ENCODE results near the gene DDX28. TPM values are rescaled to one million over a fixed set of nuclear protein-coding genes. Genes with fewer than 3 reads are reported as not detected.

Gene DDX28
- total RNA-seq, 2 experiments from 2014 or later, result 9.4 to 9.7 TPM

DNA sequence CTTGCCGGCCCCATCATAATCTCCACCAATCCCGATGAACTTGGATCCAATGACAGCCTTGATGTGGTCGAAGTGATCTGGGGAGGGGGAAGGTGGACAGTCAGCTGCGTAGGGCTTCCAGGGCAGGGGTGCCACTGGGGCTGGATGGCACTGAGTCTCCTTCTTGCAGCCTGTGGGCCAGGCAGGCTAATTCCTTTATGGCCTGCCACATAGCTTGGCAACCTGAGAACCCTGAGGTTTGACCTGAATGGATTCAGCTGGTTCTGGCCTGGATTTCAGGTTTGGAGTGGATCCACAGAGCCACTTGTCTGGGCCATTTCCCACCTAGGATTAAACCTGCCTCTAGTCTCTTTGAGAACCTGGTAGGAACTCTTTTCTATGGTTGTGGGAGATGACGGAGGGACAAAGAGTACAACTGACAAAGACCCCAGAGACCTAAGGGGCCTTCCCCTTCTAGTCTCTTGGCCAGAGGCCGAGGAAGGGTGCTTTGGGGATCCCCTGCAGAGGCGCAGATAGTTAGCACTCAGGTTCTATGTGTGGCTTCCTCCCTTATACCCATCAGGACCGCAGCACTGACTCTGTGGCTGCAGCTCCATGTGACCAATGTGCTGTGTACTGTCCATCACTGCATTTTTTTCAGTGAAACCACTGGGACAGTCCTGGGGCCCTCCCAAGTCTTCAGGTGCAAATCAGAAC, 33.6 kb downstream of the DDX28 start:
- CTCF ChIA-PET, result interaction anchor here (0.5 to 0.8 kb wide), 4 partner anchors 16 to 475 kb away, joined by 3 to 6 read pairs (median 4); no protein-coding TSS in a partner anchor

DNA sequence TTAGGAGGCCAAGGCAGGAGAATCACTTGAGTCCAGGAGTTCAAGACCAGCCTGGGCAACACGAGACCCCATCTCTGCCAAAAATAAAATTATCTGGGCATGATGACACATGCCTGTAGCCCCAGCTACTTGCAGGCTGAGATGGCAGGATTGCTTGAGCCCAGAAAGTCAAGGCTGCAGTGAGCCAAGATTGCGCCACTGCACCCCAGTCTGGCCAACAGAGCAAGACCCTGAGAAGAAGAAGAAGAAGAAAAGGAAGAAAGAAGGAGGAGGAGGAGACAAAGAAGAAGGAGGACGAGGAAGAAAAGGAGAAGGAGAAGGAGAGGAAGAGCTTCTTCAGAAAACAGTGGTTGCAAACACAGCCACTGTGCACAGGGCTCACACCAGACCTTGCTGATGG, 34.4 kb downstream of the DDX28 start:
- H3K4me1 Mint-ChIP-seq (ENCODE audit: low read depth), result peaks cover 26% of the 10 kb centered on the region
- no peaks in the 10 kb centered on the region for H3K27me3 Mint-ChIP-seq (ENCODE audit: low read depth)
- no peak overlapping the region for H3K27ac Mint-ChIP-seq
- H3K4me3 Mint-ChIP-seq, result no peak overlapping the region
- H3K36me3 Mint-ChIP-seq (ENCODE audit: low read depth), result no peaks in the 10 kb centered on the region
- CTCF ChIA-PET, result interaction anchor here (0.6 to 1.3 kb wide), 2 partner anchors 28 to 52 kb away, joined by 3 to 4 read pairs; no protein-coding TSS in a partner anchor
- intact Hi-C loops (cut with micrococcal nuclease), result no loop called here
- H3K9me3 Mint-ChIP-seq, result no peaks in the 10 kb centered on the region
- DNase-seq, result no peak

More for the DNA sequence above, 33.6 kb downstream of the DDX28 start:
- Mint-ChIP-seq H3K9me3 (no peaks in the 10 kb centered on the region), H3K4me1 (ENCODE audit: low read depth) (peaks cover 21% of the 10 kb centered on the region), H3K4me3 (no peak overlapping the region), H3K36me3 (ENCODE audit: low read depth) (no peaks in the 10 kb centered on the region), H3K27me3 (ENCODE audit: low read depth) (no peaks in the 10 kb centered on the region), H3K27ac (no peak overlapping the region)
- intact Hi-C loops (cut with micrococcal nuclease), result no loop called here
- no peak for DNase-seq

DNA sequence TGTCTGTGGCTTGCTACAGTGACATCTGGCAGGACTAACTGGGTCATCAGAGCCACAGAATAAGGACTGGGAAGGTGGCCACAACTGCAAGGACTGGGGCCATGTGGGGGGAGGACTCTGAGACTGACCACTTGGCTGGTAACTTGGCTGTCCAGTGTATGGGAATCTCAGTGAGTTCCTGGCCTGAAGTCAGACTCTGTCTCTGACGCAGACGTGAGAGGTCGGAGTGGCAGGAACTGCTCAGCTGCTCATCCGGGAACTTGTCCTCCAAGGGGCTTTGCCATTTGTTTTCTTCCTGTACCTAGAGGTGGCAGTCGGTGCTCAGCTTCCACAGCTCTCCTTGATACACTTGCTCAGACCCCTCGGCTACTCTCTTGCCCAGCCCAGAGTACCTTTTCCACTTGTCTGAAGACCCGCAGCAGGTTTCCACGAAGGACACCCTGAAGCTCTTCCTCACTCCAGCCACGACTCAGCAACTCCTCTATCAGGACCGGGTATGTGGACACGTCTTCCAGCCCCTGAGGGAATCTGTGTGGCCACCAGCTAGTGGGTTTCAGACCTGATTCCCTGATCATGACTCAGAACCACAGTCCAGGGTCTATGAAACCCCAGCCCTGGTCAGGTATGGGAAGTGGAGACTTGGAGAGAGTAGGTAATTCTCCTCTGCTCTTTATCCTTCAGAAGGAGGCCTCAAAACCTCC, 35.4 kb downstream of the DDX28 start:
- peak overlapping the region; percentile 55 for H3K27ac Mint-ChIP-seq
- intact Hi-C loops (cut with micrococcal nuclease), result no loop called here
- CTCF ChIA-PET, result interaction anchor here (0.7 to 1.4 kb wide), 3 partner anchors 11 to 53 kb away, joined by 3 read pairs; no protein-coding TSS in a partner anchor
- peaks cover 27% of the 10 kb centered on the region for H3K4me1 Mint-ChIP-seq (ENCODE audit: low read depth)
- H3K4me3 Mint-ChIP-seq, result no peak overlapping the region
- H3K27me3 Mint-ChIP-seq (ENCODE audit: low read depth), result no peaks in the 10 kb centered on the region
- DNase-seq, result no peak
- H3K9me3 Mint-ChIP-seq, result no peaks in the 10 kb centered on the region
- no peaks in the 10 kb centered on the region for H3K36me3 Mint-ChIP-seq (ENCODE audit: low read depth)

DNA sequence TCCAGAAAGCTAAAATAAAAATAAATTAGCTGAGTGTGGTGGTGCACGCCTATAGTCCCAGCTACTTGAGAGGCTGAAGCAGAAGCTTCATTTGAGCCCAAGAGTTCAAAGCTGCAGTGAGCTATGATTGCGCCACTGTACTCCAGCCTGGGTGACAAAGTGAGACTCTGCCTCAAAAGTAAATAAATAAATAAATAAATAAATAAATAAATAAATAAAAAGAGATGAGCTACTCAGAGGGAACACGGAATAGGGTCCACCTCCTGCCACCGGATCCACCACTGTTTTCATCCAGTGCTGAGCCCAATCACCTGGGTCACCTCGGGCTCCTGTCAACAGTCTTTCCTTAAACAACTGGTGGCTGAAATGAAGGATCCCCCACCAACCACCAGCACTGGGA, 36.1 kb downstream of the DDX28 start:
- no peak overlapping the region for H3K4me3 Mint-ChIP-seq
- H3K9me3 Mint-ChIP-seq, result no peaks in the 10 kb centered on the region
- DNase-seq, result no peak
- CTCF ChIA-PET, result interaction anchor here (0.5 to 1.4 kb wide), 4 partner anchors 11 to 59 kb away, joined by 3 to 5 read pairs (median 3); no protein-coding TSS in a partner anchor
- no peaks in the 10 kb centered on the region for H3K36me3 Mint-ChIP-seq (ENCODE audit: low read depth)
- intact Hi-C loops (cut with micrococcal nuclease), result no loop called here
- H3K27me3 Mint-ChIP-seq (ENCODE audit: low read depth), result no peaks in the 10 kb centered on the region
- no peak overlapping the region for H3K27ac Mint-ChIP-seq
- H3K4me1 Mint-ChIP-seq (ENCODE audit: low read depth), result peaks cover 24% of the 10 kb centered on the region

DNA sequence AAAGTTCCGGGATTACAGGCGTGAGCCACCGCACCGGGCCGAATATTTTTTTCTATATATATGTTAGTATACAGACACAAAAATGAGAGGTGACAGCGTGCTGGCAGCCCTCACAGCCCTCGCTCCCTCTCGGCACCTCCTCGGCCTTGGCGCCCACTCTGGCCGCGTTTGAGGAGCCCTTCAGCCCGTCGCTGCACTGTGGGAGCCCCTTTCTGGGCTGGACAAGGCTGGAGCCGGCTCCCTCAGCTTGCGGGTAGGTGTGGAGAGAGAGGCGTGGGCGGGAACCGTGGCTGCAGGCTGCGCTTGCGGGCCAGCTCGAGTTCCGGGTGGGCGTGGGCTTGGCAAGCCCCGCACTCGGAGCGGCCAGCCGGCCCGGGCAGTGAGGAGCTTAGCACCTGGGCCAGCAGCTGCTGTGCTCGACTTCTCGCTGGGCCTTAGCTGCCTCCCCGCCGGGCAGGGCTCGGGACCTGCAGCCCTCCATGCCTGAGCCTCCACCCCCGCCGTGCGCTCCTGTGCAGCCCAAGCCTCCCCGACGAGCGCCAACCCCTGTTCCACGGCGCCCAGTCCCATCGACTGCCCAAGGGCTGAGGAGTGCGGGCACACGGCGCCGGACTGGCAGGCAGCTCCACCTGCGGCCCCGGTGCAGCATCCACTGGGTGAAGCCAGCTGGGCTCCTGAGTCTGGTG, 40.9 kb downstream of the DDX28 start:
- no peaks in the 10 kb centered on the region for H3K36me3 Mint-ChIP-seq (ENCODE audit: low read depth)
- no peaks in the 10 kb centered on the region for H3K9me3 Mint-ChIP-seq
- intact Hi-C loops (cut with micrococcal nuclease), result loop anchor here (5.0 kb wide), 2 partner anchors 40 to 45 kb away; partner anchors contain the start of genes DDX28, DUS2 and PSMB10
- CTCF ChIA-PET, result interaction anchor here (1.1 to 1.2 kb wide), 2 partner anchors 23 to 98 kb away, joined by 3 to 4 read pairs; no protein-coding TSS in a partner anchor
- no peak overlapping the region for H3K4me3 Mint-ChIP-seq
- H3K4me1 Mint-ChIP-seq (ENCODE audit: low read depth), result peaks cover 24% of the 10 kb centered on the region
- no peak for DNase-seq
- no peak overlapping the region for H3K27ac Mint-ChIP-seq
- H3K27me3 Mint-ChIP-seq (ENCODE audit: low read depth), result no peaks in the 10 kb centered on the region

DNA sequence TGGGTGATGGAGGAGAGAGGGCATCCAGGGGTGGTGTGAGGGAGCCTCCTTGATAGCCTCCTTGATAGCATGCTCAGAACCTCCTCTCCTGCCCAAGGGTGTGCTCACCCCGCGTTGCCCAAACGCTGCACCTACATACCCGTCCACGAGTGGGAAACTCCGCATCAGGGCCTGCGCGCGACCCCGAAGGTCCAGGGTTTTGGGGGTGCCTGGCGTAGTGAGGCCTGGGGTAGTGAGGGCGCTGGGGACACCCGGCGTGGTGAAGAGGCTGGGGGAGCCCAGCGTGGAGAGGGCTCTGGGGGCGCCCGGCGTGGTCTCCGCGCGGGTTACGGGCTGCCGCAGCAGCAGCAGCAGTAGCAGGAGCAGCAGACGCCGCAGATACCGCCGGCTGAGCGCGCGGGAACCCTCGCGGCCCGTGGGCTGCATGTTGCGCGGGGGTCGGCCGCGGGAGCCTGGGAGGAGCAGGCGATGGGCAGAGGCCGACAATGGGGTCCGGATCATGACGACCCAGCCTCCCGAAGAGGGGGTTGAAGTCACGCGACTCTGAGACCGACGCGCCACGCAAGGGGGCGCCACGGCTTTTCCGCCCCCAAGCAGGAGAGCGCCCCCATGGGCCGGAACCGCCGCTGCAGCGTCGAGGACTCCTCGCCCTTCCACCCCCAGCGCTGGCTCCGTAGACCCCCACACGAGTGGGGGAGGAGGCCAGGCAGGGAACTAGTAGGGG, 42.9 kb downstream of the DDX28 start, which contains the start of gene DPEP3:
Gene DPEP3 (minus strand): TSS at position 545 of the 724 bp plus-strand sequence. CDS start 119 bp downstream, at position 426.
- Mint-ChIP-seq H3K36me3 (ENCODE audit: low read depth) (no peaks in the 10 kb centered on the region), H3K27me3 (ENCODE audit: low read depth) (no peaks in the 10 kb centered on the region), H3K4me3 (no peak within 1 kb of the TSS), H3K27ac (no peak within 1 kb of the TSS), H3K9me3 (no peaks in the 10 kb centered on the region), H3K4me1 (ENCODE audit: low read depth) (peaks cover 24% of the 10 kb centered on the region)
- no peak for DNase-seq
- intact Hi-C loops (cut with micrococcal nuclease), result loop anchor here (5.0 kb wide), 2 partner anchors 42 to 43 kb away; partner anchors contain the start of genes DDX28, DUS2 and PSMB10
- CTCF ChIA-PET, result interaction anchor here (0.6 to 1.4 kb wide), 5 partner anchors 18 to 85 kb away, joined by 3 to 4 read pairs (median 3); no protein-coding TSS in a partner anchor

DNA sequence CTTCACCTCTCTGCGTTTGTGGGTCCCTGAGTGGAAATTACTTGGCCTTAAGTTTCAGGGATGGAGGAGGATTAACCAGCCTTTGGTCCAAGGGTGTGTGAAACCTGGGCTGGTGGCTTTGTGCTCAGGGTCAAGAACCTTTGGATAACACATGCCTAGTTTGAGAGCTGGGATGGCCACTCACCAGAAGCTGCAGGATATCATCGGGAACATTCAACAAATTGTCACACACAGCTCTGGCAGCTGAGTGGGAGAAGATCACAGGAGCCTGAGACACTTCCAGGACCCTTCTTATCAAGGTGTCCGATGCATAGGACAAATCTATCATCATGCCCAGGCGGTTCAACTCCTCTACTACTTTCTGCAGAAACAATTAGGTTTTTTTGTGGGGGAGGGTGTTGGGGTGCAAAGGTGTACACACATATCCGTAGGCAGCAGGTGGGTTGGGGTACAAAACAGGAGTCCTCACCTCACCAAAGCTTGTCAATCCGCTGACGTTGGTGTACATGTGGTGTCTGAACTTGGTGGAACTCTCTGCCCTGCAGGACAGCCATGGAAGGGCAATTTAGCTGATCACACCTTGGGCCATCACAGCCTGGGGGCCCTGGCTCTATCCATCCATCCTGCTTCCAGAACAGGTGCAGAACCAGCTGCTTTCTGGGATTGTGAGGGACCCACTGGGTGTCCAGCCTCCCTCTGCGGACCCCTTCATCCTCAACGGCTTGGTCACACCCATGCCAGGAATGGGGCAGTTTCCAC, 45.4 kb downstream of the DDX28 start:
- Mint-ChIP-seq H3K4me3 (no peak overlapping the region), H3K27ac (no peak overlapping the region), H3K36me3 (ENCODE audit: low read depth) (no peaks in the 10 kb centered on the region), H3K27me3 (ENCODE audit: low read depth) (no peaks in the 10 kb centered on the region), H3K4me1 (ENCODE audit: low read depth) (no peaks in the 10 kb centered on the region), H3K9me3 (no peaks in the 10 kb centered on the region)
- DNase-seq, result no peak
- CTCF ChIA-PET, result no interaction called here
- intact Hi-C loops (cut with micrococcal nuclease), result no loop called here

DNA sequence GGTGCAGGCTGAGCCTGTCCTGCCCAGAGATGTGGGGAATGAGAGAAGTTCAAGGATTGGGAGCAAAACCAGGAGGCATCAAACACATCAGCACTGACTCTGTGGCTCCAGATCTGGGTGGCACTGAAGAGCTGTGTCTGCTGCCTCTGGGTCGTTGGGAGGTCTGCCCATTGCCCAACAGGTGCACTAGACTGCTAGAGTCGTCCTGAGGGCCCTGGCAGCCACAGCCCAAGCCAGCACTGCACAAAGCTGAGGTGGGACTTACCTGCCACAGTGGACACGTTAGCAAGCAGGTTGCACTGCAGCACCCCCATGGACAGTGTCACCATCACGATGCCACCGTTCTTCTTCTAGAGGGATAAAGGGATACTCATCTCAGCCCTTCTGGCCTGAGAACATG, 46.0 kb downstream of the DDX28 start:
- intact Hi-C loops (cut with micrococcal nuclease), result no loop called here
- Mint-ChIP-seq H3K27me3 (ENCODE audit: low read depth) (no peaks in the 10 kb centered on the region), H3K36me3 (ENCODE audit: low read depth) (no peaks in the 10 kb centered on the region), H3K4me3 (no peak overlapping the region), H3K9me3 (no peaks in the 10 kb centered on the region), H3K4me1 (ENCODE audit: low read depth) (no peaks in the 10 kb centered on the region), H3K27ac (no peak overlapping the region)
- CTCF ChIA-PET, result no interaction called here
- DNase-seq, result no peak

DNA sequence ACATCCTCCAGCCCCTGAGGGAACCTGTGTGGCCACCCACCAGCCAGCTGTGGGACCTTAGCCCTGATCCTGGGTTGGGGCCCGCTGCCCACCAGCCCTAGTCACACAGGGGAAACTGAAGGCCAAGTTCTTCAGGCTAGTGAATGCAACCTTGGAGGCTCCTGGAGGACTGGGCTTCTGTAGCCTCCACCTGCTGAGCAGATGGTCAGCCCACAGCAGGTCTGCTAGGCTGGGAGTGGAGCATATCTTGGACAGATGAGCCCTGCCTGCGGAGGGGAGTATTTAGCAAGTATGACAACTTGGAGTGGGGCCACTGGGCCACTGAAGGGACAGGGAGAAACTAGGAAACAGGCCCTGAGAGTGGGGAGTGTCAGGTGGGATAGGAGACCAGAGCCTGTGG, 46.8 kb downstream of the DDX28 start:
- CTCF ChIA-PET, result interaction anchor here (1.1 kb wide), 2 partner anchors 8 to 64 kb away, joined by 3 to 4 read pairs; no protein-coding TSS in a partner anchor
- H3K4me3 Mint-ChIP-seq, result no peak overlapping the region
- H3K27ac Mint-ChIP-seq, result no peak overlapping the region
- DNase-seq, result no peak
- H3K36me3 Mint-ChIP-seq (ENCODE audit: low read depth), result no peaks in the 10 kb centered on the region
- H3K9me3 Mint-ChIP-seq, result no peaks in the 10 kb centered on the region
- no peaks in the 10 kb centered on the region for H3K27me3 Mint-ChIP-seq (ENCODE audit: low read depth)
- intact Hi-C loops (cut with micrococcal nuclease), result no loop called here
- no peaks in the 10 kb centered on the region for H3K4me1 Mint-ChIP-seq (ENCODE audit: low read depth)

DNA sequence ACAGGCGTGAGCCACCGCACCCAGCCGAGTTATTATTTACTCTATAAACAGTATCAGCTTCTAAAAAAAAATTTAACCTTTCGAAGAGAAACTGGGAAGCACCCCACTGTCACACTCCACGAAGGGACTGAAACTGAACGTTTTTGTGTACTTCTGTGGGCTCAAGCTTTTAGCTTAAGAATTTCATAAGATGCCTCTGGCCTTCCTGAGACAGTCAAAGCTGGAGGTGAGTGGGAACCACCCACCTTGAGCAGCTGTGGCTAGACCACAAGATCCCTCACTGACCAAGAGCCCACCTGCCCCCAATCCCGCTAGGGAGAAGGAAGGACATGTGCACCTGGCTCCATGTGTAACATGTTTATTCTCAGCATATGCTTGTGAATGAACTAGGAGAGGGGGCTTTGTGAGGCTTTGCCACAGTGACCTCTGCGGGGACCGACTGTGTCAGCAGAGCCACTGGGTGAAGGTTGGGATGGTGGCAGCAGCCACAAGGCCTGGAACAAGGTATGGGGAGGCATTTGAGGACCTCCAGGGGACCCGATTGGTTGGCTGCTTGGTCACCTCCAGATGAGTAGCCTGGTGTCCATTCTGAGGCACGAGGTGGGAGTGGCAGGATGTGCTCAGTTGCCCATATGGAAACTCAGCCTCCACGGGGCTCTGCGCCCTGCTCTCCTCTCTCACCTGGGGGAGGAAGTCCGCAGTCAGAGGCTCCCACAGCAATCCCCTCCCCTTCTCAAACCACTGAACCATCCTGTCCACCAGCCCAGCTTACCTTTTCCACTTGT, 47.5 kb downstream of the DDX28 start:
- H3K36me3 Mint-ChIP-seq (ENCODE audit: low read depth), result no peaks in the 10 kb centered on the region
- no peaks in the 10 kb centered on the region for H3K27me3 Mint-ChIP-seq (ENCODE audit: low read depth)
- no peak overlapping the region for H3K4me3 Mint-ChIP-seq
- no peak overlapping the region for H3K27ac Mint-ChIP-seq
- no peaks in the 10 kb centered on the region for H3K9me3 Mint-ChIP-seq
- intact Hi-C loops (cut with micrococcal nuclease), result no loop called here
- CTCF ChIA-PET, result interaction anchor here (1.1 kb wide), 2 partner anchors 9 to 65 kb away, joined by 3 to 4 read pairs; no protein-coding TSS in a partner anchor
- no peak for DNase-seq
- no peaks in the 10 kb centered on the region for H3K4me1 Mint-ChIP-seq (ENCODE audit: low read depth)
